IMR-90 (cell line): ENCODE data around the gene EXOC4. TPM values are rescaled to one million over a fixed set of nuclear protein-coding genes. Genes with fewer than 3 reads are reported as not detected.

Source experiments
- ATAC-seq: fragments of 200-7000 bp; cut with Tn5 transposase; 2 replicates; pipeline ENCODE4 v1.9.1; 2020; ENCODE audit warnings: low read depth, mild to moderate bottlenecking, moderate library complexity
- BruUV-seq: library from RNA; stranded (reverse); fragments of 400-500 nt; replicated peaks from 2 replicates; lab custom pipeline; 2021; lab: Mats Ljungman, UMichigan
- CTCF ChIA-PET: fragments of 300-600 bp; formaldehyde crosslinking; extraction: SDS; loops from one replicate; lab custom pipeline; 2021; ENCODE audit warnings: antibody characterized with exemption; lab: Yijun Ruan, JAX
- POLR2A ChIA-PET: fragments of 300-600 bp; sonication (Branson Sonifier 250); formaldehyde crosslinking; loops from one replicate; lab custom pipeline; 2022; ENCODE audit warnings: antibody characterized with exemption; ENCODE audit not compliant: unreplicated experiment; lab: Charles Lee
- DNase-seq: peaks from one replicate; pipeline ENCODE4 v3.0.0; 2013
- H2AFZ ChIP-seq: replicated peaks from 2 replicates; pipeline ENCODE3; 2013; ENCODE audit warnings: low read length, mild to moderate bottlenecking; ENCODE audit not compliant: poor library complexity
- H2AK5ac ChIP-seq: 2 replicates; pipeline ENCODE4 v1.6.1; 2013; ENCODE audit warnings: low read depth, low read length, inconsistent platforms
- H2AK9ac ChIP-seq: replicated peaks from 2 replicates; pipeline ENCODE3; 2013; ENCODE audit warnings: mild to moderate bottlenecking, low read depth, low read length, moderate library complexity; ENCODE audit not compliant: poor library complexity
- H2BK120ac ChIP-seq: 2 replicates; pipeline ENCODE4 v1.6.1; 2013; ENCODE audit warnings: low read depth, low read length, inconsistent platforms
- H2BK15ac ChIP-seq: 3 replicates; pipeline ENCODE4 v1.6.1; 2013; ENCODE audit warnings: low read depth, low read length, inconsistent platforms
- H2BK20ac ChIP-seq: 2 replicates; pipeline ENCODE4 v1.6.1; 2013; ENCODE audit warnings: low read depth, mild to moderate bottlenecking, inconsistent platforms, low read length, moderate library complexity
- H2BK5ac ChIP-seq: 2 replicates; pipeline ENCODE4 v1.6.1; 2013; ENCODE audit warnings: mild to moderate bottlenecking, low read depth, low read length, inconsistent platforms; ENCODE audit not compliant: poor library complexity, severe bottlenecking
- H3K14ac ChIP-seq: replicated peaks from 2 replicates; pipeline ENCODE4 v1.6.1; 2013; ENCODE audit warnings: low read depth, low read length, inconsistent platforms
- H3K18ac ChIP-seq: 2 replicates; pipeline ENCODE4 v1.6.1; 2013; ENCODE audit warnings: low read depth, low read length, control low read depth
- H3K23ac ChIP-seq: 2 replicates; pipeline ENCODE4 v1.6.1; 2013; ENCODE audit warnings: low read depth, low read length, inconsistent platforms
- H3K27ac ChIP-seq: 2 replicates; pipeline ENCODE4 v1.5.1; 2013; ENCODE audit warnings: mild to moderate bottlenecking, control low read depth, low read length; ENCODE audit not compliant: insufficient read depth
- H3K27me3 ChIP-seq: 2 replicates; pipeline ENCODE4 v1.6.1; 2013; ENCODE audit warnings: low read length; ENCODE audit not compliant: control insufficient read depth, insufficient read depth
- H3K36me3 ChIP-seq: 2 replicates; pipeline ENCODE4 v1.6.1; 2013; ENCODE audit warnings: low read length, mixed read lengths; ENCODE audit not compliant: control insufficient read depth, insufficient read depth
- H3K4ac ChIP-seq: 2 replicates; pipeline ENCODE4 v1.6.1; 2013; ENCODE audit warnings: low read depth, low read length, inconsistent platforms
- H3K4me1 ChIP-seq: 2 replicates; pipeline ENCODE4 v1.6.1; 2013; ENCODE audit warnings: low read length, mixed read lengths; ENCODE audit not compliant: control insufficient read depth, insufficient read depth
- H3K4me2 ChIP-seq: 2 replicates; pipeline ENCODE4 v1.6.1; 2013; ENCODE audit warnings: low read depth, mild to moderate bottlenecking, control low read depth, low read length, moderate library complexity
- H3K4me3 ChIP-seq: 2 replicates; pipeline ENCODE4 v1.5.1; 2013; ENCODE audit warnings: low read depth, mild to moderate bottlenecking, control low read depth, low read length, moderate library complexity; ENCODE audit not compliant: insufficient read depth
- H3K56ac ChIP-seq: 2 replicates; pipeline ENCODE4 v1.6.1; 2013; ENCODE audit warnings: low read length, inconsistent platforms; ENCODE audit not compliant: insufficient read depth; ENCODE audit errors: extremely low read depth
- H3K79me1 ChIP-seq, 2 experiments: 2 replicates each; pipeline ENCODE4 v1.6.1; 2013; ENCODE audit warnings: low read length in 2 of 2, inconsistent platforms in 1 of 2, low read depth in 1 of 2
- H3K9ac ChIP-seq: 2 replicates; pipeline ENCODE4 v1.6.1; 2013; ENCODE audit warnings: low read depth, low read length, control low read depth
- H3K9me1 ChIP-seq: 2 replicates; pipeline ENCODE4 v1.6.1; 2013; ENCODE audit warnings: low read length, inconsistent platforms; ENCODE audit not compliant: insufficient read depth
- H3K9me3 ChIP-seq: 2 replicates; pipeline ENCODE4 v1.6.1; 2013; ENCODE audit warnings: low read length; ENCODE audit not compliant: control insufficient read depth, insufficient read depth
- H4K20me1 ChIP-seq: 2 replicates; pipeline ENCODE4 v1.6.1; 2013; ENCODE audit warnings: low read length, inconsistent platforms; ENCODE audit not compliant: insufficient read depth
- H4K5ac ChIP-seq: 2 replicates; pipeline ENCODE4 v1.6.1; 2013; ENCODE audit warnings: mild to moderate bottlenecking, low read depth, low read length, control low read depth
- H4K8ac ChIP-seq, 2 experiments: 2 replicates each; pipeline ENCODE4 v1.6.1; 2013; ENCODE audit warnings: low read depth in 2 of 2, low read length in 2 of 2, control low read depth in 1 of 2, inconsistent platforms in 1 of 2
- H4K91ac ChIP-seq: 2 replicates; pipeline ENCODE4 v1.6.1; 2013; ENCODE audit warnings: low read depth, low read length, inconsistent platforms; ENCODE audit not compliant: insufficient read depth
- BHLHE40 ChIP-seq: fragments of 150-350 bp; IDR thresholded peaks from 2 replicates; pipeline ENCODE4 v1.6.1; 2016; ENCODE audit warnings: mild to moderate bottlenecking, low read depth, low read length
- CEBPB ChIP-seq: IDR thresholded peaks from 2 replicates; pipeline ENCODE4 v1.6.1; 2012; ENCODE audit warnings: low read depth, low read length, improper control_type of control experiment
- CHD1 ChIP-seq: IDR thresholded peaks from 2 replicates; pipeline ENCODE4 v1.6.1; 2012; ENCODE audit warnings: low read depth, low read length, improper control_type of control experiment
- CTCF ChIP-seq: conservative IDR thresholded peaks from 2 replicates; pipeline ENCODE4 v1.5.1; 2012; ENCODE audit warnings: mild to moderate bottlenecking, low read depth, low read length, improper control_type of control experiment
- FOS ChIP-seq: fragments of 150-350 bp; IDR thresholded peaks from 2 replicates; pipeline ENCODE4 v1.6.1; 2016; ENCODE audit warnings: low read depth, low read length
- MAFK ChIP-seq: IDR thresholded peaks from 2 replicates; pipeline ENCODE4 v1.6.1; 2012; ENCODE audit warnings: low read depth, low read length, improper control_type of control experiment
- MAZ ChIP-seq: IDR thresholded peaks from 2 replicates; pipeline ENCODE4 v1.6.1; 2012; ENCODE audit warnings: low read depth, mild to moderate bottlenecking, low read length, improper control_type of control experiment, moderate library complexity, borderline replicate concordance
- MXI1 ChIP-seq: IDR thresholded peaks from 2 replicates; pipeline ENCODE4 v1.6.1; 2012; ENCODE audit warnings: low read depth, mild to moderate bottlenecking, low read length, moderate library complexity, borderline replicate concordance
- NFE2L2 ChIP-seq: fragments of 150-350 bp; IDR thresholded peaks from 2 replicates; pipeline ENCODE4 v1.6.1; 2016; ENCODE audit warnings: low read depth, mild to moderate bottlenecking, low read length
- POLR2A ChIP-seq: IDR thresholded peaks from 2 replicates; pipeline ENCODE4 v1.6.1; 2012; ENCODE audit warnings: mild to moderate bottlenecking, low read depth, low read length
- RAD21 ChIP-seq: IDR thresholded peaks from 2 replicates; pipeline ENCODE4 v1.6.1; 2012; ENCODE audit warnings: low read length, improper control_type of control experiment
- RCOR1 ChIP-seq: IDR thresholded peaks from 2 replicates; pipeline ENCODE4 v1.6.1; 2012; ENCODE audit warnings: mild to moderate bottlenecking, low read length, improper control_type of control experiment; ENCODE audit not compliant: insufficient replicate concordance
- RFX5 ChIP-seq: IDR thresholded peaks from 2 replicates; pipeline ENCODE4 v1.8.0; 2012; ENCODE audit warnings: low read depth, mild to moderate bottlenecking, low read length, moderate library complexity
- SMC3 ChIP-seq: fragments of 150-350 bp; IDR thresholded peaks from 2 replicates; pipeline ENCODE4 v1.6.1; 2016; ENCODE audit warnings: low read depth, mild to moderate bottlenecking, antibody characterized with exemption, low read length, moderate library complexity
- USF2 ChIP-seq: fragments of 150-350 bp; IDR thresholded peaks from 2 replicates; pipeline ENCODE4 v1.6.1; 2017; ENCODE audit warnings: mild to moderate bottlenecking, antibody characterized with exemption, low read length, low read depth
- WGBS, 2 experiments: methylation state at CpG; one replicate each; pipeline versions ENCODE4 v1.1.5 to v1.1.7; 2013; ENCODE audit warnings: missing lambda C conversion rate in 2 of 2; ENCODE audit not compliant: insufficient read length in 1 of 2; ENCODE audit errors: extremely low coverage in 2 of 2; 5-methylcytosine and 5-hydroxymethylcytosine counted together
- dilution Hi-C: fragments of 300-500 bp; cut with HindIII; formaldehyde crosslinking; loops from one replicate; pipeline ENCODE4 v1.14.3; 2018; ENCODE audit warnings: low sequenced_read_pairs; ENCODE audit not compliant: unreplicated experiment
- in situ Hi-C: fragments of 300-500 bp; cut with MboI; formaldehyde crosslinking; loops from 3 replicates; pipeline ENCODE4 v1.14.3; 2019; ENCODE audit warnings: low sequenced_read_pairs, inconsistent platforms, mixed read lengths
- intact Hi-C: fragments of 100-400 bp; cut with micrococcal nuclease; formaldehyde crosslinking; loops from 2 replicates; pipeline ENCODE4 v1.10.0; 2022
- polyA plus RNA-seq, 3 experiments: library from polyadenylated mRNA; depleted of rRNA; stranded (reverse); fragments of >200 nt; gene quantifications; 2 replicates each; pipeline ENCODE4 v1.2.3, GENCODE V29; 2012; ENCODE audit warnings: low replicate concordance in 1 of 3
- total RNA-seq: library from RNA; depleted of rRNA; stranded (reverse); fragments of >200 nt; gene quantifications from 2 replicates; pipeline ENCODE4 v1.2.3, GENCODE V29; 2012
- TF ChIP-seq, protein P1 (sequence below): fragments of 150-350 bp; IDR thresholded peaks from 2 replicates; pipeline ENCODE4 v1.6.1; 2016; ENCODE audit warnings: low read depth, mild to moderate bottlenecking, low read length, moderate library complexity, borderline replicate concordance

EXOC4 gene
- total and polyA plus RNA-seq, 2 of the 4 experiments (the other 2 are of a cell fraction), result 25.4 to 94.6 TPM

DNA sequence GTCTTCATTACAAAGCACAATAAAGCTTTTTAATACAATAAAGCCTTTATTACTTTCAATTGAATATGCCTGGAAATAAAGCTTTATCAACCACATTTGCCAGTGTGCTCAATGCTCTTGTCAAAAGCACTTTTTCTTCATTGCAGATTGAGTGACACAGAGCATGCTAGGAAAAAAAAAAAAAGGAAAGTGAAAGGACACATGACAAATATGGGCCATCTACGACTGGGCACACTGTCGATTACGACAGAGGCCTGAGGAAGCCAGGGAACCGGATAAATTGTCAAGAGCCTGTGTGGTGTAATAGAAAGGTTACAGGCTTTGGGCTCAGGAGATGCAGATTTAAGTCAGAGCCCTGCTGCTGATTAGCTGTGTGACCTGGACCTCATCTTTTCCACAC lies 789.4 kb downstream of the EXOC4 start:
- CTCF ChIA-PET, result no interaction called here
- intact Hi-C loops (no loop called here), dilution Hi-C loops (no loop called here), in situ Hi-C loops (no loop called here)
- Histone ChIP-seq H2BK15ac (no peak overlapping the region), H3K27me3 (no peaks in the 10 kb centered on the region), H2AFZ (no peak overlapping the region), H2AK5ac (no peak overlapping the region), H3K4ac (no peak overlapping the region), H3K9ac (no peak overlapping the region), H3K9me3 (no peaks in the 10 kb centered on the region), H3K4me2 (no peak overlapping the region), H3K36me3 (no peaks in the 10 kb centered on the region), H2BK5ac (no peak overlapping the region), H3K4me1 (no peaks in the 10 kb centered on the region), H4K5ac (no peak overlapping the region), H2BK20ac (no peak overlapping the region), H2AK9ac (no peak overlapping the region), H3K56ac (no peak overlapping the region), H4K20me1 (no peaks in the 10 kb centered on the region), H3K14ac (no peak overlapping the region), H2BK120ac (no peak overlapping the region), H3K79me1 (no peaks in the 10 kb centered on the region; a peak in 1 of 4 replicates), H3K4me3 (no peak overlapping the region), H3K27ac (no peak overlapping the region), H3K23ac (no peak overlapping the region), H3K9me1 (no peaks in the 10 kb centered on the region; the same call in 1 of the 2 replicates), H4K8ac (no peak overlapping the region), H3K18ac (no peak overlapping the region), H4K91ac (no peak overlapping the region)
- no peak for TF ChIP-seq CHD1
- TF ChIP-seq MAFK, result no peak
- no peak for TF ChIP-seq BHLHE40
- no peak for TF ChIP-seq SMC3
- no peak for TF ChIP-seq NFE2L2
- no peak for TF ChIP-seq MXI1
- TF ChIP-seq RCOR1, result no peak
- no peak for TF ChIP-seq CTCF
- TF ChIP-seq RFX5, result no peak
- TF ChIP-seq MAZ, result no peak
- TF ChIP-seq USF2, result no peak
- TF ChIP-seq POLR2A, result no peak
- no peak for TF ChIP-seq RAD21
- TF ChIP-seq FOS, result no peak
- TF ChIP-seq, protein P1, sequence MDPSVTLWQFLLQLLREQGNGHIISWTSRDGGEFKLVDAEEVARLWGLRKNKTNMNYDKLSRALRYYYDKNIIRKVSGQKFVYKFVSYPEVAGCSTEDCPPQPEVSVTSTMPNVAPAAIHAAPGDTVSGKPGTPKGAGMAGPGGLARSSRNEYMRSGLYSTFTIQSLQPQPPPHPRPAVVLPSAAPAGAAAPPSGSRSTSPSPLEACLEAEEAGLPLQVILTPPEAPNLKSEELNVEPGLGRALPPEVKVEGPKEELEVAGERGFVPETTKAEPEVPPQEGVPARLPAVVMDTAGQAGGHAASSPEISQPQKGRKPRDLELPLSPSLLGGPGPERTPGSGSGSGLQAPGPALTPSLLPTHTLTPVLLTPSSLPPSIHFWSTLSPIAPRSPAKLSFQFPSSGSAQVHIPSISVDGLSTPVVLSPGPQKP, result no peak
- no peak for TF ChIP-seq CEBPB
- DNase-seq, result no peak
- POLR2A ChIA-PET, result no interaction called here
- no peak for ATAC-seq
- BruUV-seq, result no TSS peak
- no CpG with 5 or more reads among the region's 4 CpGs for WGBS, 2 experiments
